ENCODE results near the gene COL4A2.

Gene COL4A2

GRCh38 chr13:110506859-110507566 is 199.9 kb downstream of the COL4A2 start:
- H3K9me3 ChIP-seq (ENCODE audit: control insufficient read depth in 1 of 2, low read length in 2 of 2): no peaks in the 10 kb centered on the region
- H3K4me1 ChIP-seq (ENCODE audit: control insufficient read depth in 1 of 2, insufficient read depth in 2 of 2, low read length in 2 of 2): peaks cover 41 to 47% of the 10 kb centered on the region in 2 donors
- H3K27me3 ChIP-seq (ENCODE audit: control insufficient read depth in 1 of 2, insufficient read depth in 2 of 2, low read length in 2 of 2): no peaks in the 10 kb centered on the region
- H3K9ac ChIP-seq (ENCODE audit: low read depth in 1 of 2, low read length in 2 of 2): peak overlapping the region; percentile 80 to 89
- peak overlapping the region; percentile 70 to 71 for H3K4me3 ChIP-seq (ENCODE audit: low read depth in 1 of 2, low read length in 2 of 2)
- peak overlapping the region; percentile 89 for H3K27ac ChIP-seq (ENCODE audit: low read depth, low read length)
- H3K36me3 ChIP-seq (ENCODE audit: control insufficient read depth in 1 of 2, insufficient read depth in 2 of 2, low read length in 2 of 2): peaks cover 0 to 12% of the 10 kb centered on the region in 2 donors

- Histone ChIP-seq H3K9ac (ENCODE audit: low read depth in 1 of 2, low read length in 2 of 2) (peak overlapping the region; percentile 80 to 89), H3K27ac (ENCODE audit: low read depth, low read length) (peak overlapping the region; percentile 89)
These were observed 200.7 kb downstream of the COL4A2 start for GRCh38 chr13:110507678-110508381.

GRCh38 chr13:110509478-110509926 is 202.4 kb downstream of the COL4A2 start:
- Histone ChIP-seq H3K27me3 (ENCODE audit: control insufficient read depth in 1 of 2, insufficient read depth in 2 of 2, low read length in 2 of 2) (no peaks in the 10 kb centered on the region), H3K36me3 (ENCODE audit: control insufficient read depth in 1 of 2, insufficient read depth in 2 of 2, low read length in 2 of 2) (peaks cover 0 to 19% of the 10 kb centered on the region in 2 donors), H3K9me3 (ENCODE audit: control insufficient read depth in 1 of 2, low read length in 2 of 2) (no peaks in the 10 kb centered on the region), H3K4me1 (ENCODE audit: control insufficient read depth in 1 of 2, insufficient read depth in 2 of 2, low read length in 2 of 2) (peaks cover 36 to 43% of the 10 kb centered on the region in 2 donors), H3K27ac (ENCODE audit: low read depth, low read length) (no peak overlapping the region), H3K9ac (ENCODE audit: low read depth in 1 of 2, low read length in 2 of 2) (no peak overlapping the region), H3K4me3 (ENCODE audit: low read depth in 1 of 2, low read length in 2 of 2) (peak overlapping the region in 1 of 2 donors; percentile 11)

More at GRCh38 chr13:110507678-110508381, 200.7 kb downstream of the COL4A2 start:
- no peaks in the 10 kb centered on the region for H3K9me3 ChIP-seq (ENCODE audit: control insufficient read depth in 1 of 2, low read length in 2 of 2)
- no peaks in the 10 kb centered on the region for H3K27me3 ChIP-seq (ENCODE audit: control insufficient read depth in 1 of 2, insufficient read depth in 2 of 2, low read length in 2 of 2)
- H3K36me3 ChIP-seq (ENCODE audit: control insufficient read depth in 1 of 2, insufficient read depth in 2 of 2, low read length in 2 of 2): peaks cover 0 to 15% of the 10 kb centered on the region in 2 donors
- peaks cover 41 to 47% of the 10 kb centered on the region in 2 donors for H3K4me1 ChIP-seq (ENCODE audit: control insufficient read depth in 1 of 2, insufficient read depth in 2 of 2, low read length in 2 of 2)
- peak overlapping the region; percentile 70 to 71 for H3K4me3 ChIP-seq (ENCODE audit: low read depth in 1 of 2, low read length in 2 of 2)

GRCh38 chr13:110509971-110510786 is 203.1 kb downstream of the COL4A2 start:
- Histone ChIP-seq H3K9me3 (ENCODE audit: control insufficient read depth in 1 of 2, low read length in 2 of 2) (no peaks in the 10 kb centered on the region), H3K4me1 (ENCODE audit: control insufficient read depth in 1 of 2, insufficient read depth in 2 of 2, low read length in 2 of 2) (peaks cover 36 to 43% of the 10 kb centered on the region in 2 donors), H3K27ac (ENCODE audit: low read depth, low read length) (no peak overlapping the region), H3K36me3 (ENCODE audit: control insufficient read depth in 1 of 2, insufficient read depth in 2 of 2, low read length in 2 of 2) (peaks cover 0 to 19% of the 10 kb centered on the region in 2 donors), H3K27me3 (ENCODE audit: control insufficient read depth in 1 of 2, insufficient read depth in 2 of 2, low read length in 2 of 2) (no peaks in the 10 kb centered on the region), H3K9ac (ENCODE audit: low read depth in 1 of 2, low read length in 2 of 2) (no peak overlapping the region), H3K4me3 (ENCODE audit: low read depth in 1 of 2, low read length in 2 of 2) (peak overlapping the region in 1 of 2 donors; percentile 11)

GRCh38 chr13:110511509-110512181 is 204.6 kb downstream of the COL4A2 start:
- H3K9ac ChIP-seq (ENCODE audit: low read depth in 1 of 2, low read length in 2 of 2): no peak overlapping the region
- peaks cover 29 to 30% of the 10 kb centered on the region in 2 donors for H3K4me1 ChIP-seq (ENCODE audit: control insufficient read depth in 1 of 2, insufficient read depth in 2 of 2, low read length in 2 of 2)
- H3K36me3 ChIP-seq (ENCODE audit: control insufficient read depth in 1 of 2, insufficient read depth in 2 of 2, low read length in 2 of 2): peaks cover 0 to 19% of the 10 kb centered on the region in 2 donors
- H3K27me3 ChIP-seq (ENCODE audit: control insufficient read depth in 1 of 2, insufficient read depth in 2 of 2, low read length in 2 of 2): no peaks in the 10 kb centered on the region
- H3K4me3 ChIP-seq (ENCODE audit: low read depth in 1 of 2, low read length in 2 of 2): no peak overlapping the region
- no peaks in the 10 kb centered on the region for H3K9me3 ChIP-seq (ENCODE audit: control insufficient read depth in 1 of 2, low read length in 2 of 2)
- no peak overlapping the region for H3K27ac ChIP-seq (ENCODE audit: low read depth, low read length)

GRCh38 chr13:110512198-110512740 is 205.2 kb downstream of the COL4A2 start:
- Histone ChIP-seq H3K36me3 (ENCODE audit: control insufficient read depth in 1 of 2, insufficient read depth in 2 of 2, low read length in 2 of 2) (peaks cover 0 to 19% of the 10 kb centered on the region in 2 donors), H3K4me3 (ENCODE audit: low read depth in 1 of 2, low read length in 2 of 2) (no peak overlapping the region), H3K27me3 (ENCODE audit: control insufficient read depth in 1 of 2, insufficient read depth in 2 of 2, low read length in 2 of 2) (no peaks in the 10 kb centered on the region), H3K27ac (ENCODE audit: low read depth, low read length) (no peak overlapping the region), H3K4me1 (ENCODE audit: control insufficient read depth in 1 of 2, insufficient read depth in 2 of 2, low read length in 2 of 2) (peaks cover 24 to 25% of the 10 kb centered on the region in 2 donors), H3K9ac (ENCODE audit: low read depth in 1 of 2, low read length in 2 of 2) (no peak overlapping the region), H3K9me3 (ENCODE audit: control insufficient read depth in 1 of 2, low read length in 2 of 2) (no peaks in the 10 kb centered on the region)

GRCh38 chr13:110516500-110516899 is 209.4 kb downstream of the COL4A2 start:
- Histone ChIP-seq H3K9ac (ENCODE audit: low read depth in 1 of 2, low read length in 2 of 2) (no peak overlapping the region), H3K27ac (ENCODE audit: low read depth, low read length) (no peak overlapping the region), H3K4me3 (ENCODE audit: low read depth in 1 of 2, low read length in 2 of 2) (no peak overlapping the region), H3K9me3 (ENCODE audit: control insufficient read depth in 1 of 2, low read length in 2 of 2) (no peaks in the 10 kb centered on the region), H3K4me1 (ENCODE audit: control insufficient read depth in 1 of 2, insufficient read depth in 2 of 2, low read length in 2 of 2) (peaks cover 35 to 38% of the 10 kb centered on the region in 2 donors), H3K36me3 (ENCODE audit: control insufficient read depth in 1 of 2, insufficient read depth in 2 of 2, low read length in 2 of 2) (peaks cover 0 to 22% of the 10 kb centered on the region in 2 donors), H3K27me3 (ENCODE audit: control insufficient read depth in 1 of 2, insufficient read depth in 2 of 2, low read length in 2 of 2) (no peaks in the 10 kb centered on the region)

GRCh38 chr13:110517505-110518225 is 210.6 kb downstream of the COL4A2 start:
- peaks cover 0 to 13% of the 10 kb centered on the region in 2 donors for H3K36me3 ChIP-seq (ENCODE audit: control insufficient read depth in 1 of 2, insufficient read depth in 2 of 2, low read length in 2 of 2)
- peaks cover 36 to 45% of the 10 kb centered on the region in 2 donors for H3K4me1 ChIP-seq (ENCODE audit: control insufficient read depth in 1 of 2, insufficient read depth in 2 of 2, low read length in 2 of 2)
- H3K9me3 ChIP-seq (ENCODE audit: control insufficient read depth in 1 of 2, low read length in 2 of 2): no peaks in the 10 kb centered on the region
- no peak overlapping the region for H3K4me3 ChIP-seq (ENCODE audit: low read depth in 1 of 2, low read length in 2 of 2)
- H3K27me3 ChIP-seq (ENCODE audit: control insufficient read depth in 1 of 2, insufficient read depth in 2 of 2, low read length in 2 of 2): no peaks in the 10 kb centered on the region
- peak overlapping the region; percentile 33 for H3K27ac ChIP-seq (ENCODE audit: low read depth, low read length)
- peak overlapping the region in 1 of 2 donors; percentile 3 for H3K9ac ChIP-seq (ENCODE audit: low read depth in 1 of 2, low read length in 2 of 2)

- Histone ChIP-seq H3K36me3 (ENCODE audit: control insufficient read depth in 1 of 2, insufficient read depth in 2 of 2, low read length in 2 of 2) (peaks cover 0 to 14% of the 10 kb centered on the region in 2 donors), H3K27me3 (ENCODE audit: control insufficient read depth in 1 of 2, insufficient read depth in 2 of 2, low read length in 2 of 2) (no peaks in the 10 kb centered on the region), H3K9me3 (ENCODE audit: control insufficient read depth in 1 of 2, low read length in 2 of 2) (no peaks in the 10 kb centered on the region), H3K27ac (ENCODE audit: low read depth, low read length) (peak overlapping the region; percentile 33), H3K4me1 (ENCODE audit: control insufficient read depth in 1 of 2, insufficient read depth in 2 of 2, low read length in 2 of 2) (peaks cover 38 to 48% of the 10 kb centered on the region in 2 donors), H3K4me3 (ENCODE audit: low read depth in 1 of 2, low read length in 2 of 2) (no peak overlapping the region), H3K9ac (ENCODE audit: low read depth in 1 of 2, low read length in 2 of 2) (no peak overlapping the region)
These were observed 211.1 kb downstream of the COL4A2 start for GRCh38 chr13:110518226-110518525.
